ENCODE measurements around the gene RHOBTB3. TPM values are rescaled to one million over a fixed set of nuclear protein-coding genes. Genes with fewer than 3 reads are reported as not detected.

Gene RHOBTB3
- total and polyA plus RNA-seq, 10 of the 15 experiments (the other 5 are each of a cell fraction or from before 2014, with no cell fraction given), result 3.6 to 42.8 (median 8.4) TPM

GRCh38 chr5:95739857-95740256 lies 8.7 kb downstream of the RHOBTB3 start:
- ATAC-seq (peak; percentile 16; the same call in 1 of the 3 replicates), DNase-seq (ENCODE audit: low read depth, low spot score) (no peak), FAIRE-seq (no peak)
- Histone ChIP-seq H3K9me3 (replicated peaks; ENCODE audit: control insufficient read depth, insufficient read depth, low read length) (no peaks in the 10 kb centered on the region; the same call in 2 of the 3 replicates), H3K4me2 (ENCODE audit: control insufficient read depth, insufficient read depth) (no peak overlapping the region), H3K27me3 (replicated peaks in 1 of 2; ENCODE audit: control insufficient read depth in 2 of 2, insufficient read depth in 2 of 2, low read length in 1 of 2) (no peaks in the 10 kb centered on the region), H4K20me1 (ENCODE audit: control insufficient read depth, insufficient read depth) (no peaks in the 10 kb centered on the region), H2AFZ (ENCODE audit: control insufficient read depth, low read depth, low read length) (no peak overlapping the region), H3K4me3 (no peak overlapping the region), H3K36me3 (ENCODE audit: control insufficient read depth in 2 of 2, insufficient read depth in 2 of 2, low read length in 1 of 2) (peaks cover 2 to 4% of the 10 kb centered on the region in 2 experiments; a peak in 2 of 4 replicates), H3K79me2 (ENCODE audit: control insufficient read depth, insufficient read depth, low read length) (peaks cover 4% of the 10 kb centered on the region), H3K27ac (ENCODE audit: control insufficient read depth, insufficient read depth) (no peak overlapping the region), H3K4me1 (ENCODE audit: control insufficient read depth, insufficient read depth, low read length) (0 out of 2 replicates have a peak, but pooled peaks cover 2% of the 10 kb centered on the region), H3K9ac (ENCODE audit: control insufficient read depth, insufficient read depth, low read length) (no peak overlapping the region)
- intact Hi-C loops (cut with micrococcal nuclease; ENCODE audit: unreplicated experiment), result loop anchor here (10.0 kb wide), 1 partner anchor 185 kb away; the partner anchor contains the start of genes ARSK and SKIC3
- ChIA-PET SMC1A (ENCODE audit: uncharacterized antibody, unreplicated experiment) (no interaction called here), POLR2A (no interaction called here), CTCF (no interaction called here), RAD21 (ENCODE audit: unreplicated experiment) (no interaction called here)
- TF ChIP-seq CREM (IDR thresholded peaks at IDR 0.05; ENCODE audit: low read depth) (no peak), MEF2B (IDR thresholded peaks at IDR 0.05; ENCODE audit: partially characterized antibody, poor library complexity, severe bottlenecking) (peak; percentile 30)
- WGBS (ENCODE audit: insufficient coverage, insufficient replicate concordance, low lambda C conversion rate, missing lambda C conversion rate), result 8% methylated on average over 2 of the region's 2 CpGs
- in situ Hi-C loops (cut with MboI), result no loop called here
- no TSS peak for BruUV-seq (replicated peaks)

GRCh38 chr5:95741458-95741857 lies 10.3 kb downstream of the RHOBTB3 start:
- Histone ChIP-seq H3K9ac (ENCODE audit: control insufficient read depth, insufficient read depth, low read length) (no peak overlapping the region), H3K36me3 (ENCODE audit: control insufficient read depth in 2 of 2, insufficient read depth in 2 of 2, low read length in 1 of 2) (peaks cover 2 to 4% of the 10 kb centered on the region in 2 experiments; a peak in 2 of 4 replicates), H3K4me2 (ENCODE audit: control insufficient read depth, insufficient read depth) (no peak overlapping the region), H3K4me3 (no peak overlapping the region), H2AFZ (ENCODE audit: control insufficient read depth, low read depth, low read length) (no peak overlapping the region), H3K79me2 (ENCODE audit: control insufficient read depth, insufficient read depth, low read length) (peaks cover 1% of the 10 kb centered on the region), H3K9me3 (replicated peaks; ENCODE audit: control insufficient read depth, insufficient read depth, low read length) (no peaks in the 10 kb centered on the region; the same call in 2 of the 3 replicates), H3K27me3 (replicated peaks in 1 of 2; ENCODE audit: control insufficient read depth in 2 of 2, insufficient read depth in 2 of 2, low read length in 1 of 2) (no peaks in the 10 kb centered on the region), H3K4me1 (ENCODE audit: control insufficient read depth, insufficient read depth, low read length) (0 out of 2 replicates have a peak, but pooled peaks cover 2% of the 10 kb centered on the region), H3K27ac (ENCODE audit: control insufficient read depth, insufficient read depth) (no peak overlapping the region), H4K20me1 (ENCODE audit: control insufficient read depth, insufficient read depth) (no peaks in the 10 kb centered on the region)
- ATAC-seq (no peak), DNase-seq (ENCODE audit: low read depth, low spot score) (no peak), FAIRE-seq (no peak)
- no TSS peak for BruUV-seq (replicated peaks)
- in situ Hi-C loops (cut with MboI), result no loop called here
- CTCF ChIA-PET, result interaction anchor here (0.6 to 1.7 kb wide), 6 partner anchors 9 to 1466 kb away, joined by 3 to 7 read pairs (median 4); partner anchors contain the start of gene RHOBTB3
- RAD21 ChIA-PET (ENCODE audit: unreplicated experiment), result interaction anchor here (0.6 to 1.0 kb wide), 3 partner anchors 13 to 40 kb away, joined by 3 read pairs; no protein-coding TSS in a partner anchor
- intact Hi-C loops (cut with micrococcal nuclease; ENCODE audit: unreplicated experiment), result no loop called here
- 66% methylated on average over 4 of the region's 4 CpGs for WGBS (ENCODE audit: insufficient coverage, insufficient replicate concordance, low lambda C conversion rate, missing lambda C conversion rate)
- SMC1A ChIA-PET (ENCODE audit: uncharacterized antibody, unreplicated experiment), result interaction anchor here (0.6 to 1.3 kb wide), 11 partner anchors 9 to 1028 kb away, joined by 3 to 6 read pairs (median 4); partner anchors contain the start of gene RHOBTB3
- POLR2A ChIA-PET, result interaction anchor here (0.6 to 1.0 kb wide), 3 partner anchors 96 to 332 kb away, joined by 3 to 6 read pairs (median 3); no protein-coding TSS in a partner anchor
- TF ChIP-seq RELB (IDR thresholded peaks at IDR 0.05; ENCODE audit: low read depth), result no peak
- no peak for TF ChIP-seq SIN3A (IDR thresholded peaks at IDR 0.05; ENCODE audit: low read depth, low read length)
- TF ChIP-seq GATAD2B (conservative IDR thresholded peaks at IDR 0.05; ENCODE audit: low read depth), result no peak
- no peak for TF ChIP-seq REST (IDR thresholded peaks at IDR 0.05; ENCODE audit: low read depth, low read length)
- no peak for TF ChIP-seq NR2C1 (IDR thresholded peaks at IDR 0.05)
- TF ChIP-seq ATF7 (IDR thresholded peaks at IDR 0.05; ENCODE audit: low read depth), result no peak
- no peak for TF ChIP-seq RAD51 (IDR thresholded peaks at IDR 0.05)
